Skeletal muscle tissue (tissue), 4 donors: ENCODE data around the gene E2F1. TPM values are rescaled to one million over a fixed set of nuclear protein-coding genes. Genes with fewer than 3 reads are reported as not detected.
"Not testable (repeated sequence)": the region's sequence is repeated elsewhere in the genome, so short reads cannot be mapped to it uniquely, and the experiment has no call there.

Experiments
- H3K27ac ChIP-seq: one replicate; pipeline ENCODE4 v1.7.0; 2013; ENCODE audit warnings: mild to moderate bottlenecking, low read depth, low read length, inconsistent platforms
- H3K27me3 ChIP-seq, 3 donors: one replicate each; pipeline ENCODE4 v1.7.0; 2013; ENCODE audit warnings: low read length in 3 of 3; ENCODE audit not compliant: control insufficient read depth in 3 of 3, insufficient read depth in 3 of 3
- H3K36me3 ChIP-seq, 3 donors: one replicate each; pipeline ENCODE4 v1.7.0; 2013; ENCODE audit warnings: low read length in 3 of 3; ENCODE audit not compliant: control insufficient read depth in 3 of 3, insufficient read depth in 3 of 3
- H3K4me1 ChIP-seq, 3 donors: one replicate each; pipeline ENCODE4 v1.7.0; 2013; ENCODE audit warnings: low read length in 3 of 3, mild to moderate bottlenecking in 3 of 3; ENCODE audit not compliant: control insufficient read depth in 3 of 3, insufficient read depth in 3 of 3
- H3K4me3 ChIP-seq, 3 donors: one replicate each; pipeline ENCODE4 v1.7.0; 2013; ENCODE audit warnings: low read length in 3 of 3
- H3K9ac ChIP-seq, 3 donors: one replicate each; pipeline ENCODE4 v1.7.0; 2013; ENCODE audit warnings: low read length in 3 of 3, mild to moderate bottlenecking in 3 of 3, moderate library complexity in 2 of 3, low read depth in 1 of 3
- H3K9me3 ChIP-seq, 3 donors: one replicate each; pipeline ENCODE4 v1.7.0; 2013; ENCODE audit warnings: low read length in 3 of 3; ENCODE audit not compliant: control insufficient read depth in 3 of 3
- total RNA-seq: library from RNA; depleted of rRNA; stranded (reverse); fragments of >200 nt; gene quantifications from one replicate; pipeline ENCODE4 v1.2.3, GENCODE V29; 2014
- donor health status: Osteomylitis.

E2F1 gene
- total RNA-seq, 1 donor from 2014 or later: 5.2 TPM

DNA sequence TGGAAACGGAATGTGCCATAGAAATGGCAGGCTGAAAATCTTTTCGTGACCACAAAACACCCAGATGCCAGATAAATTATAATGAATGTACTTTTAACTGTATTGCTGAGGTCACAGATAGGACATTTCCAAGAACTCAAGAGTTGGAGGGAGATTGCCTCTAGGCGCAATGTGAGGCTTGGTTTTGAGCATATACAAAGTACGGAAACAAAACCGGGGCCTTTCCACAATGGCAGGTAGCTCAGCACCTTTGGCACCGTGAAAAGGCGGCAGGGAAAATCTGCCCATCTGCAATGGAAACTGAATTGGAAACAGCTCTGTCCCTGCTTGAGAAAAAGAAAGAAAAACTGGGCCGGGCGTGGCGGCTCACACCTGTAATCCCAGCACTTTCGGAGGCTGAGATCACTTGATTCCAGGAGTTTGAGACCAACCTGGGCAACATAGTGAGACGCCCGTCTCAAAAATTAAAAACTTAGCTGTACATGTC is 34.6 kb downstream of the E2F1 start:
- Histone ChIP-seq H3K9ac (peak overlapping the region in 1 of 3 donors; percentile 16), H3K9me3 (no peaks in the 10 kb centered on the region), H3K4me1 (peaks cover 28 to 38% (median 32%) of the 10 kb centered on the region in 3 donors), H3K27me3 (peaks cover 0 to 5% (median 0%) of the 10 kb centered on the region in 3 donors), H3K36me3 (peaks cover 0 to 2% (median 1%) of the 10 kb centered on the region in 3 donors), H3K4me3 (no peak overlapping the region), H3K27ac (no peak overlapping the region)

GRCh38 chr20:33650753-33651561 is 35.2 kb downstream of the E2F1 start:
- H3K4me1 ChIP-seq: peaks cover 28 to 38% (median 32%) of the 10 kb centered on the region in 3 donors
- no peaks in the 10 kb centered on the region for H3K36me3 ChIP-seq
- H3K4me3 ChIP-seq: no peak overlapping the region
- H3K27ac ChIP-seq: no peak overlapping the region
- no peaks in the 10 kb centered on the region for H3K9me3 ChIP-seq
- H3K27me3 ChIP-seq: peaks cover 0 to 5% (median 0%) of the 10 kb centered on the region in 3 donors
- peak overlapping the region in 1 of 3 donors; percentile 16 for H3K9ac ChIP-seq

GRCh38 chr20:33650111-33650752 is 36.0 kb downstream of the E2F1 start:
- Histone ChIP-seq H3K9ac (no peak overlapping the region), H3K27ac (no peak overlapping the region), H3K27me3 (peaks cover 0 to 5% (median 0%) of the 10 kb centered on the region in 3 donors), H3K4me1 (peaks cover 28 to 38% (median 32%) of the 10 kb centered on the region in 3 donors), H3K36me3 (peaks cover 5% of the 10 kb centered on the region in 3 donors), H3K9me3 (no peaks in the 10 kb centered on the region), H3K4me3 (no peak overlapping the region)

GRCh38 chr20:33649201-33649681 is 36.9 kb downstream of the E2F1 start:
- Histone ChIP-seq H3K9ac (peak overlapping the region in 1 of 3 donors; percentile 11), H3K4me1 (peaks cover 28 to 36% (median 31%) of the 10 kb centered on the region in 3 donors), H3K4me3 (peak overlapping the region; percentile 9 to 52 (median 34)), H3K9me3 (no peaks in the 10 kb centered on the region), H3K27ac (no peak overlapping the region), H3K36me3 (peaks cover 13 to 15% (median 15%) of the 10 kb centered on the region in 3 donors), H3K27me3 (peaks cover 0 to 5% (median 0%) of the 10 kb centered on the region in 3 donors)

DNA sequence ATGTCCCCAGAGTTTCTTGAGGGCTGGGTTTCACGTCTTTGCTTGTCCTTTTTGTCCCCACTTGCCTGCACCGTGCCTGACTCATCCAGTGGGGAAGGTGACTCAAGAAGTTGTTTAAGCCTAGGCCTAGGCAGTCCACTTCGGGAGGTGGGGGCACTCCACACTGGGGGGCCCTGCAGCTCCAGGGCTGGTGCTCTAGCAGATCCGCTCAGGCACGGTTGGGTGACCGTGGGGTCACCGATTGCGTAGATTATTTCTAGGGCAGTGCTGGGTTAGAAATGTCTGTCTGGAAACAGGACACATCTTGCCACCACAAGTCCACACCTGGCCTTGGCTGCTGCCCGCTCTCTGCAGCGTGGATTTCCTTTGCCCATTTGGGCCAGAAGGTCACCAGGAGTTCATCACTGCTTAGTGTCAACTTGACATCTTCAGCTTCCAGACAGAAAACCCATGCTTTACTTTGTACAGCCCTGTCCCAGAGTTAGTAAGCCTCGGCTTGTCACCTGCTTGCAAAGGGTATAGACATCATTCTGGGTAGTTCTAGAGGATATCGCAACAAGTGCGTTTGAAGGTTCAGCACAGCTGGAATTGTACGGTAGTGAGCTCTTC is 37.7 kb downstream of the E2F1 start:
- Histone ChIP-seq H3K9me3 (no peaks in the 10 kb centered on the region), H3K36me3 (peaks cover 15 to 20% (median 18%) of the 10 kb centered on the region in 3 donors), H3K9ac (peak overlapping the region in 1 of 3 donors; percentile 33), H3K27me3 (peaks cover 0 to 5% (median 0%) of the 10 kb centered on the region in 3 donors), H3K4me3 (peak overlapping the region in 1 of 3 donors; percentile 52), H3K27ac (no peak overlapping the region), H3K4me1 (peaks cover 25 to 30% (median 25%) of the 10 kb centered on the region in 3 donors)

- no peaks in the 10 kb centered on the region for H3K9me3 ChIP-seq
- H3K4me3 ChIP-seq: no peak overlapping the region
- H3K27ac ChIP-seq: no peak overlapping the region
Observed at GRCh38 chr20:33647603-33648395, 38.4 kb downstream of the E2F1 start.

DNA sequence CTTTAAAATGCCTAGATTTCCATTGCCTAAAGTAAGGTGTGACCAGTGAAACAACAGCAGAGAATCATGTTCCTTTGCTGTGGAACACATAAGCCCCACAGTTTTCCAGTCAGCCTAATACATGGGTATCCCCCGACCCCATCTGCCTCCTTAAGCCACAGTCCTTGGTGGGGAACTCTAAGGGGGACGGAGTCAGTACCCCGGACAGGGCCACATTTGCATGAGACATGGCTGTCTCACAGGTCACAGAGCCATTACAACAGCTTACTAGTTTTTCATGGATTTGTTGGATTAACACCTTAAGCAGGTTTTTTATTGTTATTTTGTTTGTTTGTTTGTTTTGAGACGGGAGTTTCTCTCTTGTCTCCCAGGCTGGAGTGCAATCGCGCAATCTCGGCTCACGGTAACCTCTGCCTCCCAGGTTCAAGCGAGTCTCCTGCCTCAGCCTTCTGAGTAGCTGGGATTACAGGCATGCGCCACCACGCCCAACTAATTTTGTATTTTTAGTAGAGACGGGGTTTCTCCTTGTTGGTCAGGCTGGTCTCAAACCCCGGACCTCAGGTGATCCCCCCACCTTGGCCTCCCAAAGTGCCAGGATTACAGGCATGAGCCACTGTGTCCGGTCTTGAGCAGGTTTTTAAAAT is 39.1 kb downstream of the E2F1 start:
- not testable (repeated sequence) for H3K27ac ChIP-seq, H3K4me3 ChIP-seq, H3K27me3 ChIP-seq, H3K9me3 ChIP-seq, H3K9ac ChIP-seq
- Histone ChIP-seq H3K36me3 (peaks cover 15 to 23% (median 22%) of the 10 kb centered on the region in 3 donors), H3K4me1 (peaks cover 19 to 25% (median 20%) of the 10 kb centered on the region in 3 donors)

More at GRCh38 chr20:33647603-33648395, 38.4 kb downstream of the E2F1 start:
- peaks cover 15 to 23% (median 22%) of the 10 kb centered on the region in 3 donors for H3K36me3 ChIP-seq
- H3K9ac ChIP-seq: no peak overlapping the region
- H3K27me3 ChIP-seq: peaks cover 0 to 5% (median 0%) of the 10 kb centered on the region in 3 donors
- H3K4me1 ChIP-seq: peaks cover 19 to 25% (median 20%) of the 10 kb centered on the region in 3 donors

- H3K4me1 ChIP-seq: peaks cover 19 to 25% (median 20%) of the 10 kb centered on the region in 3 donors
- peaks cover 18 to 31% (median 25%) of the 10 kb centered on the region in 3 donors for H3K36me3 ChIP-seq
- peaks cover 0 to 3% (median 0%) of the 10 kb centered on the region in 3 donors for H3K27me3 ChIP-seq
- H3K4me3 ChIP-seq: no peak overlapping the region
- H3K27ac ChIP-seq: no peak overlapping the region
- no peak overlapping the region for H3K9ac ChIP-seq
- no peaks in the 10 kb centered on the region for H3K9me3 ChIP-seq
Observed at GRCh38 chr20:33646191-33646590, 40.0 kb downstream of the E2F1 start.
